CD4-positive, alpha-beta T cell treated with Interleukin-15 for 4 hours (primary cell): Measurements from ENCODE around the gene PRKG1.
"Not testable (repeated sequence)": the region's sequence is repeated elsewhere in the genome, so short reads cannot be mapped to it uniquely, and the experiment has no call there.

Experiments
- DNase-seq: peaks from one replicate; pipeline ENCODE4 v3.0.0-alpha.2; 2020; ENCODE audit warnings: low spot score

Gene PRKG1

GRCh38 chr10:51510231-51510630, 435.9 kb downstream of the PRKG1 start:
- no peak for DNase-seq

- DNase-seq, result no peak
Measured at GRCh38 chr10:51521605-51522004, 447.3 kb downstream of the PRKG1 start.

- DNase-seq, result no peak
Measured at GRCh38 chr10:51522858-51523257, 448.6 kb downstream of the PRKG1 start.

DNA sequence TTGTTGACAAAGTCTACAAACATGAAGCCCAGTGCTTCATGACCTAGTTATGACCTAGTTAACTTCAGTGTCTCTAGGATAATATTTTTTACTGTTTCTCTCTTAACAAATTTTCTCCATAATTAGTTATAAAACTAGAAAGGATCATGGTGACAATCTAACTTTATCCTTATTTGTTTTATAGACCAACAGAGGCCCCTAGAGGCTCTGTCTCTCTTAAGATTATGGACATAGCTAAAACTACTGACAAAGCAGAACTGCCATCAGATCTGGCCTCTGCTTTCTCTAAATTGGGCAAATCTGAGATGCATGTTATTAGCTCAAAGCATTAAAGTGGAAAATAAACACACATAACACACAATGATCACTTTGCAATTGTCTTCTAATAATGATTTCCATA, 449.2 kb downstream of the PRKG1 start:
- no peak for DNase-seq

DNA sequence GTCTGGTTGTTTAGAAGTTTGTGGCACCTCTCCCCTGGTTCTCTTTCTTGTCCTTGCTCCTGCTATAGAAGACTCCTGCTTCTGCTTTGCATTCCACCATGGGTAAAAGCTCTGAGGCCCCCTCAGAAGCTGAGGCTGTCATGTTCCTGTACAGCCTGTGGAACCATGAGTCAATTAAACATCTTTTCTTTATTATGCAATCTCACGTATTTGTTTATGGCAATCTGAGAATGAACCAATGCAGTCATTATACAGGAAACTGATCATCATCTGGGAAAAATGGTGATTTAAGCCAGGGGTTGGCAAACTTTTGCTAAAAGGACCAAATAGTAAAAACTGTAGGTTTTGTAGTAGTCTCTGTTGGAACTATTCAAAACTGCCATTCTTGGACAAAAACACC, 449.8 kb downstream of the PRKG1 start:
- no peak for DNase-seq

DNA sequence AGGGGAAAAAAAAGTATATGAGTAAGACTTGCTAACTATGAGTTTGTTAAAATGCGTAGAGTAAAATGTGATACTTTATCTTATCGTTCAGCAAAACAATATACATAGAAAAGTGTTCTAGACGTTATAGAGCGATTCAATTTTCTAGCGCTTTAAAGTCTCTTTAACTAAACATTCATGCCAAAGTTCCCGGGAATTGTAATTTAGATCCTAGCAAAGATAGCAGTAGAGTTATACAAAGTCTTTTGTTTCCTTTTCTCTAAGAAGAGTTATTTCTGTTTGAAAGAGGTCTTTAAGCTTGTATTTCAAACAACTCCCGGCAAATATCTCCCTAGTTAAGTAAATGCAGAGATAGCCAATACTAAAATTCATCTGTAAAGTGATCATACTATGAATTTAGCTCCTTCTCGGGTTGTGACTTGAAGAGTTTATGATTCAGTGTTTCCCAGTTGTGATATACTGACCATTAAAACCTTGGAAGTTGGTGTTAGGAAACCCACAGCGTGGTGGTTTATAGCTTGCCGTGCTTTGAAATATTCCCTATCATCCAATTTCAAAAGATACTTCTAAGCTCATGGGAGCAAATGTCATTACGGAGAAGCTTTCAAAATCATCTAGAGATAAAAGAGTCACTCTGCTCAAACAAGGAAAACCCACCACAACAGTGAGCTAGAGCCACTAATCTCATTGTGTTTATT, 453.4 kb downstream of the PRKG1 start:
- DNase-seq, result no peak

GRCh38 chr10:51528527-51528926, 454.2 kb downstream of the PRKG1 start:
- no peak for DNase-seq

- DNase-seq, result no peak
Measured at GRCh38 chr10:51530541-51530940, 456.3 kb downstream of the PRKG1 start.

GRCh38 chr10:51532044-51532443, 457.8 kb downstream of the PRKG1 start:
- DNase-seq, result no peak

- DNase-seq, result no peak
Measured at GRCh38 chr10:51542853-51543252, 468.6 kb downstream of the PRKG1 start.

GRCh38 chr10:51544933-51545332, 470.6 kb downstream of the PRKG1 start:
- DNase-seq, result no peak

DNA sequence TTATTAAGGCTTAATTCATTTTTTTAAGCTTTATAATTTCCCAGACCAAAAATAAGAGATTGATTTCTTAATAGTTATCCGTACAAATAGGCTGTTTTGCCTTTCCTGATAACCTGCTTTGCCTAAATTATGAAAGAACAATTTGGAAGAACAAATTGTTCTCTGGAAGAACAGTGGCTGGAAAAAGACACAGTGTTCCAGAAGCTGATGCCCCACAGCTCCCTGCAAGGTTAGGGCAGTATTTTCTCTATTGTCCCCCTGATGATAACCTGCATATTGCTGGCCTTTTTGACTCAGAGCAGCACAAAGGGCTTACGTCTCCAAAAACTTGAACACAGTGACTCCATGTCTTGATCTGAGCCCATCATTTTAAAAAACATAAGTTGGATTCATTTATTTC, 473.7 kb downstream of the PRKG1 start:
- no peak for DNase-seq

DNA sequence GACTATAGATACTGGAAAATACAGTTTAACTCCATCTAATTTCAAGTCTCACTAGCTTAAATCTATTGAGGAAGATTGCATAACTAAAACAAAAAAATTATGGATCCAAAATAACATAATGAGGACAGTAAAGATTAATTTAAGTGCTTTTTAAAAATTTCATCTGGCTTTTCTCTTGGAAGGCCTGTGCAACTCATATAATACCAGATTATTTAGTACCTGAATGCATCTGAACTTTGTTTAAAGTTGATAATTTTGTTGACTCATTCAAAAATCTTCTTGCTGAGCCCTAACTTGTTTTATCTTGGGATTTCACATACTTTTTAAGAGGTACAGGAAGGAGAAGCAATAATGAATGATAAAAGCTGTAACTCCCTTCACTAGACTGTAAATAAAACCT, 478.6 kb downstream of the PRKG1 start:
- DNase-seq, result no peak

GRCh38 chr10:51564896-51565510, 490.7 kb downstream of the PRKG1 start:
- DNase-seq, result no peak

GRCh38 chr10:51567271-51567670, 493.0 kb downstream of the PRKG1 start:
- DNase-seq, result no peak

GRCh38 chr10:51569467-51569866, 495.2 kb downstream of the PRKG1 start:
- no peak for DNase-seq

DNA sequence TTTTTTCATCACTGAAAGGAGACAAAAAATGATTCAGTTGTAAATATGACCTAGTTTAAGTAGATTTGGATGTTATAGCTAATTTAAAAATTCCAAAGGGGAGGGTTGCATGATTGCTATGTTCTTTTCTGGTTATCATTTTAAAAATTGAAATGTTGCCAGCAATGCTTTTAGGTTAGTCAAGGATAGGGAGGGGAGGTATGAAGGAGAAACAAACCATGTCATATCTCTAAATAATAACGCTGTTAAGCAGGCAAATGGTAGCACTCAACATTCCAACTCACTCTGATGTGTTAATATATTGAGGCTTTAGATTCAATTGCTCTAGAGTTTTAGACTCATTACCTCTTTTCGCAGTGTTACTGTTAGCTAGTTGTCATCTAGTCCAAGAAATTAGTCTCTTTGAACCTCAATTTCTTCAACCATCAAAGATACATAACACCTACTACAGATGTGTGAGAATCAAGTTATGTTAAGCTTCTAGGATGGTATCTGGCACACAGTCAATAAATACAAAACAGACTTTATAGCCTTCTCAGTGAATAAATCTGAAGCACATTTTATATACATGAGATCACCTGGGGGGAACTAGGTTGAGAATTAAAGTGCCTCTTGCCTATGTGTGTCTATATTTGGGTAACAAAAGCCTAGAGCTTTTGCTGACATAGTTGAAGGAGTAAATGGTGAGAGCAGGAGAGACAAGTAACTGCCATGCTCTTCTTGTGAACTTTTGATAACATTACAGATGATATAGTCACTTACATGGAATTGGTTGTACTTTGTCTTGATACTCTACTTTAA, 500.2 kb downstream of the PRKG1 start:
- DNase-seq, result no peak

DNA sequence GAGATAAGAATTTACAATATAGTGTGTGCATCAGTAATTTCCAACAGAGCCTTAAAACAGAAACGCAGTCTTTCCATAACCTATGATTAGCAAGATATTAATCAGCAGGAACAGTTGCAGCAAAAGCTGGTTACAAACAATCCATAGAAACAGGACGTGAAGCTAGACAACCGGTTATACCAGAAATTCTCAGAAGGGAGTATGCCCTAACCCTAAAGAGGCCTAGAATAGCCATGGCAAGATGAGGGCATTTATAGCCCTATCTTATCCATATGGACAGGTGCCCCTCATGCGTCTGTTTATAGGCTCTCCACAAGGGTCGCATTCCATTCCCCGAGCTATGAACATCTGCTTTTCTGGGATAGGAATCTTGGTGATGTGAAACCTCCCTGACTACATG, 506.9 kb downstream of the PRKG1 start:
- DNase-seq, result not testable (repeated sequence)

- no peak for DNase-seq
Measured at GRCh38 chr10:51583976-51584375, 509.7 kb downstream of the PRKG1 start.

DNA sequence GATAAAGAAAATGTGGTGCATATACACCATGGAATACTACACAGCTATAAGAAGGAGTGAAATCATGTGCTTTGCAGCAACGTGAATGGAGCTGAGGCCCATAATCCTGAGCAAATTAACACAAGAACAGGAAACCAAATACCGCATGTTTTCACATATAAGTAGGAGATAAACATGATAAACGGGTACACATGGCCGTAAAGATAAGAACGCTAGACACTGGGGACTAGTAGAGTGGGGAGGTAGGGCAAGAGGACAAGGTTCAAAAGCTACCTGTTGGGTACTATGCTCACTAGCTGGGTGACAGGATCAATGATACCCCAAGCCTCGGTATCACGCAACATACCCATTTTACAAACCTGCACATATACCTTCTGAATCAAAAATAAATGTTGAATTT, 511.5 kb downstream of the PRKG1 start:
- no peak for DNase-seq

- DNase-seq, result no peak
Measured at GRCh38 chr10:51588984-51589383, 514.7 kb downstream of the PRKG1 start.

- DNase-seq, result no peak
Measured at GRCh38 chr10:51590818-51591217, 516.5 kb downstream of the PRKG1 start.

GRCh38 chr10:51596695-51597094, 522.4 kb downstream of the PRKG1 start:
- DNase-seq, result no peak
